Left renal cortex interstitium (tissue), 4 donors: ENCODE results near the gene PSMG3. TPM values are rescaled to one million over a fixed set of nuclear protein-coding genes. Genes with fewer than 3 reads are reported as not detected.

Experiments used
- DNase-seq, 4 donors: peaks; one replicate each; pipeline ENCODE4 v3.0.0-alpha.2; 2013; ENCODE audit warnings: low read depth in 4 of 4, low spot score in 2 of 4, missing footprints in 1 of 4
- polyA plus RNA-seq, 4 donors: library from polyadenylated mRNA; unstranded; fragments of 120-200 nt; gene quantifications; one replicate each; pipeline ENCODE4 v1.2.1, GENCODE V29; 2013; ENCODE audit not compliant: insufficient read length in 4 of 4

Gene PSMG3, protein sequence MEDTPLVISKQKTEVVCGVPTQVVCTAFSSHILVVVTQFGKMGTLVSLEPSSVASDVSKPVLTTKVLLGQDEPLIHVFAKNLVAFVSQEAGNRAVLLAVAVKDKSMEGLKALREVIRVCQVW
- 10 to 100 TPM; 28.9 to 40.5 (median 35.5) TPM for polyA plus RNA-seq

DNA sequence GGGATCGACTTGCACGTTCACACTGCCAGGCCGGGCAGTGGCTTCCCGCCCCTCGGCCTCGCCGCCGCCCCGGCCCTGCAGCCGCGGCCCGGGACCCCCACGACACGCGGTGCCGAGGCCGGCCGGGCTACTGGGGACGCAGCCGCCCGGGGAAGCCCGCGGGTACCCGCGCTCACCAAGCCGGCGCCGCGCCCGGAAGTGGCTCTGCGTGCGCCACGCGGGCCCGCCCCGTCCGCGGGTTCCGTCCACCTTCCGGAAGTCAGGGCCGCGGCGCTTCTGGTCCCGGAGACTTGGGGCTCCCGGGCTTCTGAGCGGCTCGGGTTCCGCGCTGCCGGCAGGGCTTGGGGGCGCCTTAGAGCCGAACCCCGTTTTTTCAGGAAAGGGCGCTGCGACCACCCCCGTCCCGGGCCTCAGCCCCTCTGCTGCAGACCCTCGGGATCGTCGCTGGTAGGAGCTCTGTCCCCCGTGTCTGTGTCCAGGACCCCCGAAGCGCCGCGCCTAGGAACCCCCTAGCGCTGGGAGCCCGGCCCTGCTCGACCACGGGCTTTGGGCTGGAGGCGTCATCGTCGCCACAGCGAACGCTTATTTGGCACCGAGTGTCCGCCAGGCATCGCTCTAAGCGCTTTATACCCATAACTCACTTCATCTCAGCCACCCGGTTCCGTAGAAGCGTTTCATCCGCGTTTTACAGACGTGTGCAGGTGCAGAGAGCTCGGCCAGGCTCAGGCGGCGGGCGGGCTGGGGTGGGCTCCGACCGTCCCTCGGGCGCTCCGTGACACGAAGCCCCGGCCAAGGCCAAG, at the start of gene PSMG3:
TSS of gene PSMG3 (minus strand) at position 200 of the 800 bp plus-strand sequence. CDS start 693 bp downstream, outside the sequence.
- peak in 3 of 4 donors; percentile 66 to 83 (median 77) for DNase-seq

- no peak for DNase-seq
These were observed 48.6 kb upstream of the PSMG3 start for GRCh38 chr7:1618475-1618874.

GRCh38 chr7:1617957-1618356, 48.1 kb upstream of the PSMG3 start:
- DNase-seq = no peak

DNA sequence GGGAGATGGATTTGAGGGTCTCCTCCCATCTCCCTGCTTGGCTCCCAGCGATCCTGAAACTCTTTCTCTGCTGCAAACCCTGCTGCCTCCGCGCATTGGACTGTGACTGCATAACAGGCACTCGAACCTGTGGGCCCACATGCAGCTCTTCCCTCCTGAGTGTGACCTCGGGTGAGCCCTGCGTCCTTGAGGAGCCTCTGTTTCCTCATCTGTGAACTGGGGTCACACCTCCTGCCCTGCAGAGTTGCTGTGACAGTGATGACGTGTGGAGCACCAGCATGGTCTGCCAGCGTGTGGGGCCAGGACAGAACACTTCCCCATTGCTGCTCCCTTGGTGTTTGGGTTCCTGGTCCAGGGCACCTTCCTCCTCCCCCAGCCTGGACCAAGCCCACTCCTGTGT, 46.9 kb upstream of the PSMG3 start:
- no peak for DNase-seq

DNA sequence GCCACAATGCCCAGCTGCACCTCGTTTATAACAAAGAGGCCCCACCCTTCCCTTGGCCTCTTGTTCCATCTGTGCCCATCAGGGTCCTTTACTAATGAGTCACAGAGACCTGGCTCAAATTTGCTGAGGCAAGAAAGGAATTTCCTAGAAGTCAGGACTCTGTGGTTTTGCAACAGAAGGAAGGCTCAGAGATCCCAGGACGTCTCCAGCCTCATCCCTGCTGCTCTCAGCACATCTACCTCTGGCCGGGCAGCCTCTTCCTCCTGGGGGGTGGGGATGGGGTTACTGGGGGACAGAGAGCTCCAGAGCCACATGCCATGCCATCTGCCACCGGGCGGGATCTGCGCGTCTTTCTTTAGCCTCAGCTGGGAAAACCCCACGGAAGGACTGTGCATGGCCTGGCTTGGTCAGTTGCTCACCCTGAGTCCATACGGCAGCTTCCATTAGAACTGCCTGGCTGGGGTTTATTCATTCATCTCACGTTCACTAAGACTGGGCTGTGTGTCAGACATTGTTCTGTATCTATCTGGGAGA, 41.9 kb upstream of the PSMG3 start:
- DNase-seq = no peak

DNA sequence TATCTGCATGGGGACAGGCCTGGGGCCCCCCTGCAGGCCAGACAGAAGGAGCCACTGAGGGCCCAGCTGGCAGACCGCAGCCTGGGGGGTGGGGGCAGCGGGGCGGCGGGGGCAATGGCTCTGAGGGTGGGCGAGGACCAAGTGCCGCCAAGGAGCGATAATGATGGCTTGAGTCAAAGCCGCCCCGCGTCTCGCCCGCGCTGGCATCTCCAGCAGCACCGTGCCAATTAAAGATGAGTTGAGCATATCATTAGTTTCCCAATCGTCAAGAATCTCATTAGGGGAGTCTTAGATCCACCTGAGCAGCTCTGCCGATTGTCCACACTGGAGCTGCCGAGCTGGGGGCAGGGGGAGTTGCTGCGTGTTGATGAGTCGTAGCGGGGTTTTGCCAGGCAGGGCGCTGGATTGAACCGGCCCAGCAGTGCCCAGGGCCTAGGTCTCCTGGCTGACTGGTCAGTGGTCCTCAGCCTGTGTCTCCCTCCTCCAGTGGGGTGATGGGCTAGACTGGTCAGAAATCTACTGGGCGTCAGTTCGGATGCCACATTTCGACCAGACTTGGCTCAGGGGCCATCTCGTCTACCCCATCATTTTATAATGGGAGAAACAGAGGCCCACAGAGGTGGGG, 41.0 kb upstream of the PSMG3 start:
- DNase-seq = no peak

DNA sequence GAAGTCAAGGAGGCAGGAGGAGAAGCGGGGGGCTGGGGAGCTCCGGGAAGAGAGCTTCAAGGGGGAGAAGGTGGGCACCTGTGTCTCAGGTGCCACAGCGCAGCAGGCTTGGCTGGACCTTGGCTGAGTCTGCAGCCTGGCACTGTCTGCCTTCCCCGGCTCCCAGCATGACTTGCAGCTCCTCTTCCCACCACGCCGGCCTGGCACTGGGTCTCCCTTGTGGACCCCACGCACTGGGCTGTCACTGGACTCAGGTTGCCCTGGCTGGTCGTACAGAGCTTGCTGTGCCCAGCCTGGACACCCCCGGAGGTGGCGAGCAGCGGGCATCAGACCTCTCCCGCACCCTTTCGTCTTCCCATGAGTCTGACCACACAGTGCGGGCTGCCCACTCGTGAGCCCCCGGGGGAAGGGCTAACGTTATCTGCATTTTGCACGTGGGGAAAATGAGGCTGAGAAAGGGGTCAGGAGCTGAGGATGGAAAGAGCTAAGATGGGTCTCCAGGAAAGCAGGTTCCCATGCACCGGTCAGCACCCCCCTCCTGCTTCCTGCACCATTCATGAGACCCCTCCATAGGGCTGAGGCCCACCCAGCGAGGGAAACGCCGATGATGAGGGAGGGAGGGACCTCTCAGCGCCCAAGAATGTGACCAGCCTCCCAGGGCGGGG, 40.3 kb upstream of the PSMG3 start:
- no peak for DNase-seq

DNA sequence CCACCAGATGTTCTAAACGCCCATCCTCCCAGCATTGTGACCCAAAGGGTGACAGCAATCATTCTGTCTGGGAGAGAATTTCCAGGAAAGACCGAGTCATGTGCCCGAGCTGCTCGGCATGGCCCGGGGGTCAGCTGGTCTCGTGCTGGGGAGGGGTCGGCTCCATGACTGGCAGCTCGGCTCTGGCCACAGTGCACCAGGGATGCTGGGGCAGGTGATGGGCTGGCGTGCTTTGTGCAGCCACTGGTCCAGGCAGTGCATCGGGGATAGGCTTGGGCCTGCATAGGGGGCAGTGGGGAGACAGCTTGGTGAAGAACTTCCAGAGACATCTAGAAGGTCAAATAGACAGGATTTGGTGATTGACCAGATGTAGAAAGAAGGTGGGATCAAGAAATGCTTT, 39.2 kb upstream of the PSMG3 start:
- DNase-seq = no peak

GRCh38 chr7:1608318-1608717, 38.5 kb upstream of the PSMG3 start:
- DNase-seq = no peak

DNA sequence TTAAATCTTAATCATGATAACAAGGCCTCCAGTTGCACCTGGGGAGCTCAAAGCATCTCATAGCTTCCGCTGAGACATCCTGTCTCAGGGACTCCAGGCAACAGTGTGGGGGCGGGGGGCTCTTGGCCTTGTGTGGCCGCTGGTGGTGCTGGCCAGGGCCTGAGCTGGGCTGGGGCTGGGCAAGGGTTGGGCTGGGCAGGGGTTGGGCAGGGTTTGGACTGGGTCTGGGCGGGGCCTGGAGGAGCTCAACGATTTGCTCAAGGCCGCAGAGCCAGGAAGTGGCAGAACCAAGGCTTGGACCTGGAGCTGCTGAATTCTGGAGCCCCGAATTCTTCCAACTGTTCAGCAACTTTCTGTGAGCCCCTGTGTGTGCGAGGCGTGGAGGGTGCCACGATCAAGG, 37.9 kb upstream of the PSMG3 start:
- no peak for DNase-seq

DNA sequence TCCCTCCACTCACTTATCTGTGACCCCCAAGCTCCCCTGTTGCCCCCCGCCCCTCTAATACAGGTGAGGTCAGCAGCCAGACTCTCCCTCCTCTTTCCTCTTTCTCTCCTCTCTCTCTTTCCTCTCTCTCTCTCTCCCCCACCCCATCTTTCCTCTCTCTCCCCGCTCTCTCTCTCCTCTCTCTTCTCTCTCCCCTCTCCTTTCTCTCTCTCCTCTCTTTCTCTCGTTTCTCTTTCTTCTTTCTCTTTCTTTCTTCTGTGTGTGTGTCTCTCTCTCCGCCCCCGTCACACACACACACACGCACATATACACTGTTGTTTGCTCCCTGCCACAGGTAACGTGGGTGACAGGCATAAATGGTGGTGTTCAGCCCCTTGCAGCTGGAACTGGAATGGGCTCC, 37.2 kb upstream of the PSMG3 start:
- no peak for DNase-seq

- no peak for DNase-seq
These were observed 34.6 kb upstream of the PSMG3 start for GRCh38 chr7:1604383-1604782.

GRCh38 chr7:1603346-1604225, 33.8 kb upstream of the PSMG3 start:
- no peak for DNase-seq

GRCh38 chr7:1602386-1602785, 32.6 kb upstream of the PSMG3 start:
- no peak for DNase-seq

DNA sequence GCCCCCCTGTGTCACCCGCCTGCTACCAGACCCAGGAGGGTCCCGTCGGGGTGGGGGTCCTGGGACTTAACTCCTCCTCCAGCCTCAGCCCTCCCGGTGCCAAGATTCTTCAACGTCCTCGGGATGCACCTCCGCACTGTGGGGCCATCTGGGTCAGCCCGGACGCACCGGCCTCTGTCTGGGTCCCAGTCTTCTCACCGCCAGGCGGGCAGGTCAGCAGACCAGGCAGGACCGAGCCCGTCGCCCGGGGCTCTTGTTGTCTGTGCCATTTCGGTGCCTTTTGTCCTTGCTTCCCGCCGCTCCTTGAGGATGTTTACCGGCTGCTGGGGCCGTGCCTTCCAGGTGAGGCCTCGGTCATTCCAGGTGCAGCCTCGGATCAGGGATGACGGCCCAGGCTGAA, 32.1 kb upstream of the PSMG3 start:
- no peak for DNase-seq

- DNase-seq = no peak
These were observed 30.0 kb upstream of the PSMG3 start for GRCh38 chr7:1599640-1600395.

DNA sequence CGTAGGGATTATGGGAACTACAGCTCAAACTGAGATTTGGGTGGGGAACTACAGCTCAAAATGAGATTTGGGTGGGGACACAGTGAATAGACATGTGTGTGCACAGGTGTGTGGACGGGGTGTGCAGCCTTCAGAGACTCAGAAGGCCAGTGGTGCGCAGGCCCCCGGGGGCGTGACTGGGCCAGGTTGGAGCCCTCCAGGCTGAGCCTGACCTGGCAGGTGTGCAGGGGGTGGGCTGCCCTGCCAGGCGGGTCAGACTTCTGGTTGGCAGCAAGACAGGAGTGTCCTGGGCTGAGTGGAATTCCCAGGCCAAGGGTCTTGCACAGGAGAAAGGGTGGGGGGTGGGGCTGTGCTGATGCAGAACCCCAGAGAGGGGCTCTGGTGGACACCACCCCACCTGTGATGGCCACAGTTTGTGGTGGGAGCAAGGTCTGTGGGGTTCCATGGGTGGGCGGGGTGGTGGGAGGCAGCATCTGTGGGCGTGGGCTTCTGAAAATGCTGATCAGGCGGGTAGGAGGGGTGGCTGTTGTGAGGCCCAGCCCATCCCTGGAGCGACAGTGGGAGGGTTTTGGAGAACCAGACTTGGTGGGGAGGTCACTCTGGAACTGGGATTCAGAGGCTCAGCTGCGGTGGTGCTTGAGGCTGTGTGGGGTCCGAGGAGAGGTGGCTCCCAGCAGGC, 29.3 kb upstream of the PSMG3 start:
- DNase-seq = no peak

DNA sequence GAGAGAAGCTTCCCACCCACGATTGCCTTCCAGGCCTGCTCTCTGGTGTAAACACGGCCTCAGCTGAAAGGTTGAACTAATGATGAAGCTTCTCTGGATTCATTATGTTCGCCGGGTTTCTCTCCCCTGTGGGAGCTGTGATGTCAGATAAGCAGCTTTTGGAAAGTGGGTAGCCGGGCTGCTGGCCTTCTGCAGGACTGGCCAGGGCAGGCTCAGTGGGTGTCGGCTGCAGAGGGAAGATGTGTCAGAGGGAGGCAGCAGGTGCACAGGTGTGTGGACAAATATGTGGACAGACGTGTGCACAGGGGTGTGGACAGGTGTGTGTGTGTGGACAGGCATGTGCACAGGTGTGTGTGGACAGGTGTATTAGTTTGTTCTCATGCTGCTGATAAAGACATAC, 28.5 kb upstream of the PSMG3 start:
- no peak for DNase-seq

GRCh38 chr7:1597791-1598190, 28.0 kb upstream of the PSMG3 start:
- no peak for DNase-seq
